HL-60 (cell line): ENCODE results near the gene IFFO2.

ENCODE experiments used
- GABPA ChIP-seq: IDR thresholded peaks from 2 replicates; pipeline ENCODE4 v1.6.1; 2012; ENCODE audit warnings: low read depth
- POLR2AphosphoS5 ChIP-seq: IDR thresholded peaks from 2 replicates; pipeline ENCODE4 v1.6.1; 2012; ENCODE audit warnings: low read depth
- TF ChIP-seq, protein P1 (sequence below): IDR thresholded peaks from one replicate; pipeline ENCODE4 v1.5.1; 2011; ENCODE audit warnings: low read length, control low read depth, inconsistent platforms; ENCODE audit not compliant: insufficient read depth

DNA sequence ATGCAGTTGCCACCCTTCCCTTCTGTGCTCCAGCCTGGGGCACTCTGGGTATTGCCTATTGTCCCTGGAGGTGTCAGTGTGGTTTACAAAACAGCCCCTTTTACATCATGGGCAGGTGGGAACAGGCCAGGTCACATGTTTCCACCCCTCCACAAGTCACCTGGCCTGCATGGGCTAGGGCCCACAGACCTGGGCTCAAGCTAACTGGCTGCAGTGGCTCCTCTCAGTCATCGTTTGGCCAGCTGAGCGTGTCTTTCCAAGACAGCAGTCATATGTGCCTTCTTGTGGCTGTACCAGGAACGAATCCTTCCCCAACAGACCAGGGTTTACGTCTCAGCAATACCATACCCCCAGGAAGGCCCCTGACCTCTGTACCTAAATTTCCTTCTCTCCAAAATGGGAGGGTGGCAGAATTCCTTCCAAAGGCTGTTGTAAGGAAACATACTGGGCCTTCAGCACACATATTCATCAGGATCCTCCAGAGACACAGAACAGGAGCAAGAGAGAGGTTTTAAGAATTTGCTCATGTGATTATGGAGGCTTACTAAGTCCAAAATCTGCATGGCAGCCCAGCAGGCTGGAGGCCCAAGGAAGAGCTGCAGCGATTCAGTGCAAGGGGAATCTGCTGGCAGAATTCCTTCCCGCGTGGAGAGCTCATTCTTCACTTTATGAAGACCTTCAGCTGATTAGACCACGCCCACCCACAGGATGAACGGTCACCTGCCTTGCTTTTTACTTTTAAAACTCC is 86.5 kb downstream of the IFFO2 start:
- TF ChIP-seq POLR2AphosphoS5 = no peak
- TF ChIP-seq, protein P1, sequence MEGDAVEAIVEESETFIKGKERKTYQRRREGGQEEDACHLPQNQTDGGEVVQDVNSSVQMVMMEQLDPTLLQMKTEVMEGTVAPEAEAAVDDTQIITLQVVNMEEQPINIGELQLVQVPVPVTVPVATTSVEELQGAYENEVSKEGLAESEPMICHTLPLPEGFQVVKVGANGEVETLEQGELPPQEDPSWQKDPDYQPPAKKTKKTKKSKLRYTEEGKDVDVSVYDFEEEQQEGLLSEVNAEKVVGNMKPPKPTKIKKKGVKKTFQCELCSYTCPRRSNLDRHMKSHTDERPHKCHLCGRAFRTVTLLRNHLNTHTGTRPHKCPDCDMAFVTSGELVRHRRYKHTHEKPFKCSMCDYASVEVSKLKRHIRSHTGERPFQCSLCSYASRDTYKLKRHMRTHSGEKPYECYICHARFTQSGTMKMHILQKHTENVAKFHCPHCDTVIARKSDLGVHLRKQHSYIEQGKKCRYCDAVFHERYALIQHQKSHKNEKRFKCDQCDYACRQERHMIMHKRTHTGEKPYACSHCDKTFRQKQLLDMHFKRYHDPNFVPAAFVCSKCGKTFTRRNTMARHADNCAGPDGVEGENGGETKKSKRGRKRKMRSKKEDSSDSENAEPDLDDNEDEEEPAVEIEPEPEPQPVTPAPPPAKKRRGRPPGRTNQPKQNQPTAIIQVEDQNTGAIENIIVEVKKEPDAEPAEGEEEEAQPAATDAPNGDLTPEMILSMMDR = no peak
- no peak for TF ChIP-seq GABPA
